ENCODE results near the gene FRMD8.
"Not testable (repeated sequence)": the region's sequence is repeated elsewhere in the genome, so short reads cannot be mapped to it uniquely, and the experiment has no call there.

The FRMD8 gene

DNA sequence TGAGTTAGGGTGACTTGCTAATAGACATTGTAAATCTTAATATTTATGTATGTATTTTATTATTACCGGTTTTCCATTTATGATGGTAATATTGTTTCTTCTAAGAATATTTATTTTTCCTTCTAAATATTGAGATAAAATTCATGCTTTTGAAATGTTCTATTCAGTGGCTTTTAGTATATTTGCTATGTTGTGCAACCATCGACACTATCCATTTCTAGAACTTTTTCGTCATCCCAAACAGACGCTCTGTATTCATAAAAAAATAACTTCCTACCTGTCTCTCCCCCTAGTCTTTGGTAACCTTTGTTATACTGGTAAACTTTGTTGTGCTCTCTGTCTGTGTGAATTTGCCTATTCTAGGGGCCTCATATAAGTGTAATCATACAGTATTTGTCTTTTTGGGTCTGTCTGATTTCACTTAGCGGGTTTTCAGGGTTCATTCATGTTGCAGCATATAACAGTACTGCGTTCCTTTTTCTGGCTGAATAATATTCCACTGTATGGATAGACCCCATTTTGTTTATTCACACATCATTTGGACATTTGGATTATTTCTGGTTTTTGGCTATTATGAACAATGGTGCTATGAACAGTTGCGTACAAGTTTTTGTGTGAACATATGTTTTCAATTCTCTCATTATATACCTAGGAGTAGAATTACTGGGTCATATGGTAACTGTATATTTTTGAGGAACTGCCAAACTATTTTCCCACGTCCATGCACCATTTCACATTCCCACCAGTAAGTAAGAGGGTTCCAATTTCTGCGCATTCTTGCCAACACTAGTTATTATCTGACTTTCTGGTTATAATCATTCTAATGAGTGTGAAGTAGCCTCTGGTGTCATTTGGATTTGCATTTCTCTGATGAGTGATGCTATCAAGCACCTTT is 52.1 kb downstream of the FRMD8 start:
- DNase-seq = no peak

DNA sequence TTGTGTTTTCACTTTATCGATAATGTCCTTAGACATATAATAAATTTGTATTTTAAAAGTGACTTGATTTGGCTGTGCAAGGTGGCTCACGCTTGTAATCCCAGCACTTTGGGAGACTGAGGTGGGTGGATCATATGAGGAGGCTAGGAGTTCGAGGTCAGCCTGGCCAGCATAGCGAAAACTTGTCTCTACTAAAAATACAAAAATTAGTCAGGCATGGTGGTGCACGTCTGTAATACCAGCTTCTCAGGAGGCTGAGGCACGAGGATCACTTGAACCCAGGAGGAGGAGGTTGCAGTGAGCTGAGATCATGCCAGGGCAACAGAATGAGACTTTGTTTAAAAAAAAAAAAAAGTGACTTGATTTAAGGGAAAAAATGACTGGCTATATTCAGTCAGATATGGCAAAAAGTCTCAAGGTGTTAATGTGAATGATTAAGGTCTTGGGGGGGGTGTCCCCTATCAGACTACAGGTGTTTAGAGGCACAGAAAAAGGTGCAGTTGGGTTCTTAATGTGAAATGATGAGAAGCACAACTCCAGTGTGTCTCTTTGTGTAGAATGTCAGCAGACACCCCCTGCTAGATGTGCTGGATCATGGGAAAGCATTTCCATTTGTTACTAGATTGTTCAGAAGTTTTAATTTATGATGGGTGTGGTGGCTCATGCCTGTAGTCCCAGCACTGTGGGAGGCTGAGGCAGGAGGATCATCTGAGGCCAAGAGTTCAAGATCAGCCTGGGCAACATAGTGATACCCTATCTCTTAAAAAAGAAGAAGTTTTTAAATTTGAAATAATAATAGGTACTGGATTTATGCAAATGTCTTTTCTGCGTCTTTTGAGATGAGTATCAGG is 53.1 kb downstream of the FRMD8 start:
- peak; percentile 7 for DNase-seq

DNA sequence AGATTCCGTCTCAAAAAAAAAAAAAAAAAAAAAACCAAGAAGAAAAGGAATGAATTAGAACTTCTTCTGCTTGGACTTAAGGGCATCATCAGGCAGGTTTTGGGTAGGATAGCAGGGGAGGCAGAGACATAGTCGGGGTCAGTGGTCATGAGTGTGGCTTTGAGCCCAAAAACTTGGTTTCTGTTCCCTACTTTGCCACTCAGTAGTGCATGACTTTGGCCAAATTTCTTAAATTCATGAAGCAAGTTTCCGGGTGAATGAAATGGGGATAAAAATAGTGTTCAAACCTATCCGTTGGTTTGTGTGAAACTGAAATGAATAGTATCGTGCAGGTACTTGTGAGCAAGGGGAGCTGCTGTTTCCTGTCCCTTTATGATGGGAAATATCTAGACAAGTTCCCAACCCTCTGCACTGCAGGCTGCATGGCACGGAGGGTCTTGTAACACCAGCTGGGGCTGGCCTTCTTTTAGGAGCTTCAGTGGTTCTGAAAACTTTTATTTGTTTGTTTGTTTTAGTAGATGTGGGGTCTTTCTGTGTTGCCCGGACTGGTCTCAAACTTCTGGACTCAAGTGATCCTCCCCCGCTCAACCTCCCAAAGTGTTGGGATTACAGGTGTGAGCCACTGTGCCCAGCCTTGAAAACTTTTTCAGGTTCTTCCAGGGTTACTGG is 54.5 kb downstream of the FRMD8 start:
- peak; percentile 8 for DNase-seq

DNA sequence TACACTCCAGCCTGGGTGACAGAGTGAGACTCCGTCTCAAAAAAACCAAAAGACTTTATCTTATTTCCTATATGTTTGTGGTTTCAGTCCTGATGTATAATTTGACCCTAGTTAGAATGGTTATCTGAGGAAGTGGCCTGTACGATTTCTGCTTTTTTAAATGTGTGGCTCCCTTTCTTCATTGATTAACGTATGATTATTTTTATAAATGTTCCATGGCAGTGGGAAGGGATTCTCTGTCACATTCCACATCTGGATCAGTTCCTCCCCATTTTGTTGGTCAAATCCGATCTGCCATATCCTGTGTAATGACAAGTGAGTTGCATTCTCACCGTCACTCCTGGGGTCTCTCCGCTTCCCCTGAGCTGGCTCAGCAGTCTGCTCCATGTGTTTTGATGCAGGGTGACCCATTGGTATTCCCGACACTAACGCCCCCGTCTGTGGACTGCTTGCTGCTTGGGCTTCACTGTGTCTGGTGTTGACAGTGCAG is 56.5 kb downstream of the FRMD8 start:
- DNase-seq = peak; percentile 9

DNA sequence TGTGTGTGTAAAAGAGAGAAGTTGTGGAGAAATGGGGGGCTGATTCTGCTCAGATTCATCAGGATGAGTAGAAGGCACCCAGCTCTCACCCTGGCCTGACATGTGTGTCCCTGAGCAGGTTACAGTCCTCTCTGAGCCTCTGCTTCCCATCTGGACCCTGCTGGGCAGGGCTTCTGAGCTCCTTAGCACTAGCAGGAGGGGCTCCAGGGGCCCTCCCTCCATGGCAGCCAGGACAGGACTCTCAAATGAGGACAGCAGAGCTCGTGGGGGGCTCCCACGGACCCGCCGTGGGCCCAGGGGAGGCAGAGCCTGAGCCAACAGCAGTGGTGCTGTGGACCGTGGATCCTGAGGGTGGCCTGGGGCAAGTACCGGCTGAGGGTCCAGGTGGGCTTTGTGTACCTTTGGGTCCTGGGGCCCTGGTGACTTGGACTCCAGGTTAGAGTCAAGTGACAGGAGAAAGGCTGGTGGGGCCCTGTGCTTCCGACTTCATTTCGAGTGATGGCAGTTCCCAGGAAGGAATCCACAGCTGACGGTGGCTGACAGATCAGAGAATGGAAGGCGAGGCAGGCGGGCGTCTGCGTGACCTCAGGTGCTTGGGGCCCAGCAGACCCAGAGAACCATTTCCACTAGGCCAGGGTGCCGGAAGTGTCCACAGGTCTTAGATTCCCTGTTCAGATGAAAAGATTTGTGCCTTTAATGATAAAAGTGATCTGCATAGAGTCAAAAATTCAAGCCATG is 58.0 kb downstream of the FRMD8 start:
- DNase-seq = peak; percentile 11

DNA sequence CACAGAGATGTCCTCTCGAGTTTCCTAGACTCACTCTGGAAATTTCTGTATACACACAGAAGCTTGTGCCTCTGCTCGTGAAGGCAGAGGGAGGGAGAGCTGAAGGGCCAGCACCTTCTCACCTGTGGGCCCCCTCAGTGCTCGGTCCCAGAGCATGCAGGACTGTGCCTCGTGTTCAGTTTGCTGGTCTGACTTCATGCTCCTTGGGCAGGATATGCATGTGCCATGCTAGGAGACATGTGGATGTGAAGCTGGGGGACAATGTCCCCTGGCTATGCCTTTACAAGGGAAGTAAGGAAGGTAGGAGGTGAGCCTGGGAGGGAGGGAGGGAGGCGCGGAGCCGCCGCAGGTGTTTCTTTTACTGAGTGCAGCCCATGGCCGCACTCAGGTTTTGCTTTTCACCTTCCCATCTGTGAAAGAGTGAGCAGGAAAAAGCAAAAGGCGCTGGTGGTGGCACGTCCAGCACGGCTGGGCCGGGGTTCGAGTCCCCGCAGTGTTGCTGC is 58.7 kb downstream of the FRMD8 start:
- peak; percentile 7 for DNase-seq

DNA sequence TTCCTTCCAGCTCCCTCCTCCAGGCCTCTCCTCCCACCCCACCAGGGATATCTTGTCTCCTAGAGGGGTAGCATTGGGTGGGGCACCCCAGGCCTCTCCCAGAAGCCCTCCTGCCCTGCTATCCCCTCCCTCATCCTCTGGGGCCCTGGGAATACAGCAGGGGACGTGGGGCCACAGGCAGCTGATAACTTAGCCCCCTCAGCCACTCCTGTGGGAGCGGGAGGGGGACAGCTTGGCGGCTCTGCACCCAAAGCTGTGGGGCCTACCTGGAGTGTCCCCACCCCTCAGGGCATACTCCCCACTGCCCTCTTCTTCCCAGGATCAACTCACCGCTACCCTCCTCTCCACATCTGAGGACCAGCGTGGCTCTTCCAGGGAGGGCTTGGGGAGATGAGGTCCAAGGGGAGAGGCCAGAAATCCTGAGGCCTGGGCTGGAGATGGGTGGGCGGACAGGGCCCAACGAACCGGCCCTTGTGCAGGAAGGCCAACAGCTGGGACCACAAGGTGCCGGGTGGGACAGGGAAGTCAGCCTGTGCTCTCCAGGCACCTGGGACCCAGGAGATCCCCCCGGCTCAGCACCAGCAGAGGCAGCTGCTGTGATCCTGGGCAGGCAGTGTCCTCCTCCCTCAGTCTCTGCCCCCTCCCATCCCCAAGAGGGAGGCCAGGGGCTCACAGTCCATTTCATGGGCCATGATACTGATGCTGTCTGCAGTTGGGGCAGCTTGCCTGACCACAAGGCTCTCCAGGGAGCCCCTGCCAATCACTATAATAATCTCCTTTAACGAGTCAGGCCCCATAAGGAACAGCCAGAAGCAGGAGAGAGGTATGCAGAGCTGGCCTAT is 59.4 kb downstream of the FRMD8 start:
- peak; percentile 11 for DNase-seq

DNA sequence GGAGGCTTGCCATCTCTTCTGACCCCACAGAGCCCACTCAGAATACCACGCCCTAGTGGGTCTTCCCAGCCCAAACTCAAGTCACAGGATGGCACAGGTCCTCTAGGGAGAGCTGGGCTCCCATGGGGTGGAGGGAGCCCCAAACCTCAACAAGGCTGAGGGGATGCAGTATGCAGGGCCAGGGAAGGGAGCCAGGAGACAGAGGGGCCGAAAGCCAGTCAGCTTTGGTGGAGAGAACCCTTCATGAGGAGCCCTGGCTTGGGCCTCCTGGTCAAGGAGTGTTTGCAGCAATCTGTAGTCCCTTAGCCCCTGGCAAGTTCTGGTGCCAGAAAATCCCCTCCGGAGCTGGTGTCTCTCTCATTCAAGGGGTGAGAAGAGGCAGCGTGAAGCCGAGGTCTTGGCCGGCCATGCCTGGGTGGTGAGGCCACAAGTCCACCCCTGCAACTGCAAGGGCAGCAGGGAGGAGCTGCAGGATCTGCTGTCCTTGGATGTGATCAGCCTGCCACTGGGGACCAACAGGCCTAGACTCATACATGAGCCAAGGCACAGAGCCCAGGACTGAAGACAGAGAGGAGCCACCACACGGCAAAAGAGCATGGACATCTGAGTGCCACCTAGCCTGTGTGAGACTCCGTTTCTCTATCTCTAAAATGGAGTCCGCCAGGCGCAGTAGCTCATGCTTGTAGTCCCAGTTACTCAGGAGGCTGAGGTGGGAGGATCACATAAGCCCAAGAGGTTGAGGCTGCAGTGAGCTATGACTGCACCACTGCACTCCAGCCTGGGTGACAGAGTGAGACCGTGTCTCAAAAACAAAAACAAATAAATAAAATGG is 60.2 kb downstream of the FRMD8 start:
- DNase-seq = peak; percentile 13

DNA sequence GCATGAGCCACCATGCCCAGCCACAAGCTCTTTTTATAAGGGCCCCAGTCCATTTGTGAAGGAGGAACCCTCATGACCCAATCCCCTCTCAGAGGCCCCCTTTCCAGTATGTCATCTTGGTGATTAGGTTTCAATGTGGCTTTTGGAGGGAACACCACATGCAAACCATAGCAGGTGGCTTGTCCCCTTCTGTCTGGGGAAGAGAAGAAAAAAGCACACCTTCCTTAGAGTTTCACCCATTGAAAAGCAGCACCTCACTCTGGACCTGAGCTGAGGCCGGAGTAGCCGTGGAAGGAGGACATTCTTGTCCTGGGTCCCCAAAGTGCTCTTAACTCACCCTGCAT is 61.6 kb downstream of the FRMD8 start:
- DNase-seq = no peak

DNA sequence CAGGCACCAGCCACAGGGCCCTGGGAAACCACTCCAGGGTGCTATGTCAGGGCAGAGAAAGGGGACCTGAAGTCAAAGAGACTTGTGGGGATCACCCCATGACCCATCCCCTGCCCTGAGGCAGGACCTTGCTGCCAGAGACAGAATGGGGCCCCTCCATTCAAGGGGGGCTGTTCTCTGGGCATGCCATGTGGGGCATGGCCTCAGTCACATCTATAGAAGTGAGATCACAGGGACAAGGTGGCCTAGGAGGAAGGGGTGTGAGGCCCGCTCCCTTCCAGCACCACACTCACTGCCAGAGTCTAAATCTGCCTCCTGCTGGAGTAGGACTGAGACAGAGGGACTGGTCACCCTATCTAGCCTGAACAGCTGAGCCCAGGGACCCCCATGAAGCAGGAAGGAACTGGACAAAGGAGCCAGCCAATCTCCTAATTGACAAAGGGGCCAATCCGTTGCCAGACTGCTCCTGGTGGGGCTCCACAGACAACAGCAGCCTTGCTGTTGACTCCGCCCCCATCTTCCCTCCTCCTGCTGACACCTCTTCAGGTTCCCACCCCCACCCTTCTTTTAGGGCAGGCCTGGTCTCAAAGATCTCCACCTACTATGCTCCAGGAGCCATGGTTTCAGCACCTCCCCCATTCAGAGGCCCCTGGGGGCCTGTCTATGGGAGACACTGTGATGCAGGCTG is 62.1 kb downstream of the FRMD8 start:
- DNase-seq = peak; percentile 13

DNA sequence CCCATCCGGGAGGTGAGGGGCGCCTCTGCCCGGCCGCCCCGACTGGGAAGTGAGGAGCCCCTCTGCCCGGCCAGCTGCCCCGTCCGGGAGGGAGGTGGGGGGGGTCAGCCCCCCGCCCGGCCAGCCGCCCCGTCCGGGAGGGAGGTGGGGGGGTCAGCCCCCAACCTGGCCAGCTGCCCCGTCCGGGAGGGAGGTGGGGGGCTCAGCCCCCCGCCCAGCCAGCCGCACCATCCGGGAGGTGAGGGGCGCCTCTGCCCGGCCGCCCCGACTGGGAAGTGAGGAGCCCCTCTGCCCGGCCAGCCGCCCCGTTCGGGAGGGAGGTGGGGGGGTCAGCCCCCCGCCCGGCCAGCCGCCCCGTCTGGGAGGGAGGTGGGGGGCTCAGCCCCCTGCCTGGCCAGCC is 64.9 kb downstream of the FRMD8 start:
- not testable (repeated sequence) for DNase-seq

DNA sequence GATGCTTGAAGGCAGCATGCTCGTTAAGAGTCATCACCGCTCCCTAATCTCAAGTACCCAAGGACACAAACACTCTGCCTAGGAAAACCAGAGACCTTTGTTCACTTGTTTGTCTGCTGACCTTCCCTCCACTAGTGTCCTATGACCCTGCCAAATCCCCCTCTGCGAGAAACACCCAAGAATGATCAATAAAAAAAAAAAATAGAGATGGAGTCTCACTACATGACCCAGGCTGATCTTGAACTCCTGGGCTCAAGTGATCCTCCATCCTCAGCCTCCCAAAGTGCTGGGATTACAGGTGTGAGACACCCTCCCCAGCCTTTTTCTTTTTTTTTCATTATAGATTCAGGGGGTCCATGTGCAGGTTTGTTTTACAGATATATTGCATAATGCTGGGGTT is 65.8 kb downstream of the FRMD8 start:
- DNase-seq = not testable (repeated sequence)

DNA sequence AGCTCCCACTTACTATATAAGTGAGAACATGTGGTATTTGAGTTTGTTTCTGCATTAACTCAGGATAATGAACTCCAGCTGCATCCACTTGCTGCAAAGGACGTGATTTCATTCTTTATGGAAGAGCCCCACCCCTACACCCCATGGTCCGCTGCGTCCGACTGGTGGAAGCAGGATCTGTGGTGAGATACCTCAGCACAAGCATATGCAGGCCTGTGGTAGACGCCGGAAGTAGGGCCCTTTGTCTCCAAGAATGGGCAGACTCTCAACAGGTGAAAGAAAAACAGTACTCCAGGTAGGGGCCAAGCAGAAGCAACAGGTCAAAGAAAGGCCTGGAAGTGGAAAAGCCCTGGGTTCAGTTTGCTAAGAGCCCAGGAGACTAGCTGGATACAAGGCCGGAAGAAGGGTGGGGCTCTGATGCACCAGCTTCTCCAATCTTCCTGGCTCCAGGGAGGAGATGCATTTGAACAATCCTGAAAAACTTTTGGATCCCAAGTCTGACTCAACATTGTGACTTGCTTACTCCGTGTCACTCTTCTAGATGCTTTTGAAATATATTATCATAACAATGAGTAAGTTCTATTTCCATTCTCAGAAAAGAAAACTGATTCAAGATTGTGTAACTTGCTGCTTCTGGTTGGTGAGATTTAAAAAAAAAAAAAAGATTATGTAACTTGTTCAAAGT is 66.5 kb downstream of the FRMD8 start:
- peak; percentile 6 for DNase-seq

DNA sequence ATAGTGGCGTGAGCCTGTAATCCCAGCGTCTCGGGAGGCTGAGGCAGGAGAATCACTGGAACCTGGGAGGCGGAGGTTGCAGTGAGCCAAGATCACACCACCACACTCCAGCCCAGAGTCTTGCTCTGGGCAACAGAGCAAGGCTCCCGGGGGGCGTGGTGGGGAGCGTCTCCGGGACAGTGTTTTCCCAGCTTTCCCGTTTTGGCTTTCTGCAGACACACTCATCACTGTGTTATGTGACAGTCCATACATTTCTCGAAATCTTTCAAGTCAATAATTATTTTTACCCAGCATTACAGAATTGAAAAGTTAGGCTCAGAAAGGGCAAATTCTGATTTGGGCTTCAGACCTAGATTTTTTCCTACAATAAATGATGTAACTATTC is 67.9 kb downstream of the FRMD8 start:
- peak; percentile 7 for DNase-seq

DNA sequence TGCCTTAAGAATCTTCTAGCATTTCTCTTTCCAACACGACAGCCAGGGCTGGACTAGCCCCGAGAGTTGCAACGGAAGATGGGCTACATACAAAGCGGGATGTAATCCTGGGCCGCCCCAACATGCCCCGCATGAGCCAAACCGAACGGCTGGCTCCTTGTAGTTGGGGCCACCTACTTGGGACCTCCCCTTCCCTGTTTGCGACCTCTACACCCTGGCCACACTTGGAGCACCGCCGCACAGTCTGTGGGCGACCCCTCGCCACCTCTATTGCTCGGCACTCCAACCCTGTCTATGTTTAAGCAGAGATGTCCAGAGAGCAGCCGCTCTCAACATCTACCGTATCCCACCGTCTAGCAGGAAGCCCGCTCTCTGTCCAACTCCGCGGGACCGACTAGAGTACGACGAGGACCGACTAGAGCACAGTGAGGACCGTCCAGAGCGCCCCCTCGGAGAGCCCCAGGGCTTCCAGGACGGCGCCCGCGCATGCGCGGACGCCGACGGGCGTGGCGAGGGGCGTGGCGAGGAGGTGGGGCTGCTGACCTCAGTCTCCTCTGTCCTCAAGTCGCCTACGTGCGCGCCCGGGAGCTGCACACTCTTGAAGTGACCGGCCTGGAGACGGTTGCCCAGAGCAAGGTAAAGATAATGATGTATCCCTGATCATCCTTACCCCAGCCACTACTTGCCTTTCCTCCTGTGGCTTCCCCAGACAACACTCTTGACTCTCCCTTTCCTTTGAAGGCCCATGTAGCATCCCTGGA is 68.4 kb downstream of the FRMD8 start:
- DNase-seq = peak; percentile 82

DNA sequence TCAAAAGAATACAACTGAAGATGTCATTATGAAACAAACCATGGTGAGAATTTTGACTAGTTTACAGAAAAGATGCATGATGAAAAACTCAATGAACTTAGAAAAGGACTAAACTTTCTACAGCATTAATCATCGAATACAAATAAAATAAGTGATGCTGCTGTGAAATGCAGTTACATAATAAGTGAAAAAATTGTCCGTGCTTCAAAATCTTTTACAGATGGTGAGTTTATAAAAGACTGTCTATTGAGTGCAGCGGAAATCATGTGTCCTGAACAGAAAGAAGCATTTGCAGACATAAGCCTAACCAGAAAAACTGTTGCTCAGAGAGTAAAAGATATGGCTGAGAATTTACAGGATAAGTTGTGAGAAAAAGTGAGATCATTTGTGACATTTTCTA is 70.0 kb downstream of the FRMD8 start:
- DNase-seq = no peak

DNA sequence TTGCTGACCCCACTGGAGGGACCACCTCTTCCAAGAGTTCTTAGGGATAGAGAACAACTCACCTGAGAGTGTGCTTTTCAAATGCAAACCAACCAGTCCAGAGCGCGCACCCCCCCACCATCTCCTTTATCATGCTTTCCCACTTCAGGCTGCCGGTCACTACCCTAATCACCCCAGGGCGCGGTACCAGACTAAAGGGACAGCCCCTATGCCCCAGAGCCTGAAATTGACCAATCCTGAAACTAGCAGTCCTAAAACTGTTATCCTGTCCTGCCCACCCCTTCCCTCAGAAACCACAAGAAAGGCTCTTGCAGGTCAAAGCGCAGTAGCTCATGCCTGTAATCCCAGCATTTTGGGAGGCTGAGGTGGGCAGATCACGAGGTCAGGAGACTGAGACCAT is 73.1 kb downstream of the FRMD8 start:
- no peak for DNase-seq

Data from activated CD8-positive, alpha-beta memory T cell treated with anti-CD3 and anti-CD28 coated beads, Interleukin-2, amount 50 U/mL, for 4 hours (primary cell).